ENCODE measurements around the gene MGMT.

- TF ChIP-seq CTCF (conservative IDR thresholded peaks at IDR 0.05), result no peak
- TF ChIP-seq EZH2 (IDR thresholded peaks at IDR 0.05; ENCODE audit: low read depth), result no peak
Observed at GRCh38 chr10:129728246-129728820, 261.3 kb downstream of the MGMT start.

All from PC-9 (cell line).